OCI-LY1 (cell line): ENCODE data around the gene ZNF384.

Experiments used
- EZH2 ChIP-seq: fragments of 200-600 bp; sonication (generic), shearing (Covaris generic); IDR thresholded peaks from 2 replicates; pipeline ENCODE4 v1.8.0; 2017; ENCODE audit warnings: borderline replicate concordance, mixed run types, mild to moderate bottlenecking, antibody characterized with exemption, low read length, moderate library complexity, mixed read lengths
- TF ChIP-seq, protein P1 (sequence below): fragments of 200-600 bp; sonication (generic), shearing (Covaris generic); IDR thresholded peaks from 2 replicates; pipeline ENCODE4 v1.5.1; 2017; ENCODE audit warnings: mild to moderate bottlenecking, antibody characterized with exemption, low read length, moderate library complexity, mixed read lengths

GRCh38 chr12:6692888-6693287, 3.7 kb upstream of the ZNF384 start:
- TF ChIP-seq, protein P1, sequence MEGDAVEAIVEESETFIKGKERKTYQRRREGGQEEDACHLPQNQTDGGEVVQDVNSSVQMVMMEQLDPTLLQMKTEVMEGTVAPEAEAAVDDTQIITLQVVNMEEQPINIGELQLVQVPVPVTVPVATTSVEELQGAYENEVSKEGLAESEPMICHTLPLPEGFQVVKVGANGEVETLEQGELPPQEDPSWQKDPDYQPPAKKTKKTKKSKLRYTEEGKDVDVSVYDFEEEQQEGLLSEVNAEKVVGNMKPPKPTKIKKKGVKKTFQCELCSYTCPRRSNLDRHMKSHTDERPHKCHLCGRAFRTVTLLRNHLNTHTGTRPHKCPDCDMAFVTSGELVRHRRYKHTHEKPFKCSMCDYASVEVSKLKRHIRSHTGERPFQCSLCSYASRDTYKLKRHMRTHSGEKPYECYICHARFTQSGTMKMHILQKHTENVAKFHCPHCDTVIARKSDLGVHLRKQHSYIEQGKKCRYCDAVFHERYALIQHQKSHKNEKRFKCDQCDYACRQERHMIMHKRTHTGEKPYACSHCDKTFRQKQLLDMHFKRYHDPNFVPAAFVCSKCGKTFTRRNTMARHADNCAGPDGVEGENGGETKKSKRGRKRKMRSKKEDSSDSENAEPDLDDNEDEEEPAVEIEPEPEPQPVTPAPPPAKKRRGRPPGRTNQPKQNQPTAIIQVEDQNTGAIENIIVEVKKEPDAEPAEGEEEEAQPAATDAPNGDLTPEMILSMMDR: no peak
- TF ChIP-seq EZH2: no peak
